GM19043 (cell line): ENCODE measurements around the gene ADAMTS14.

Source experiments
- ATAC-seq: cut with Tn5 transposase; IDR thresholded peaks from one replicate; pipeline ENCODE4 v1.9.1; 2021; ENCODE audit warnings: low read depth; ENCODE audit not compliant: unreplicated experiment

The ADAMTS14 gene

GRCh38 chr10:70715853-70716795 is 43.8 kb downstream of the ADAMTS14 start:
- ATAC-seq = no peak

GRCh38 chr10:70722820-70723424 is 50.6 kb downstream of the ADAMTS14 start:
- ATAC-seq = no peak

- ATAC-seq = no peak
Observed at GRCh38 chr10:70723771-70724170, 51.5 kb downstream of the ADAMTS14 start.

- no peak for ATAC-seq
Observed at GRCh38 chr10:70726909-70727495, 54.7 kb downstream of the ADAMTS14 start.

GRCh38 chr10:70728328-70728727 is 56.0 kb downstream of the ADAMTS14 start:
- no peak for ATAC-seq

- no peak for ATAC-seq
Observed at GRCh38 chr10:70729763-70730357, 57.6 kb downstream of the ADAMTS14 start.

GRCh38 chr10:70730955-70731354 is 58.6 kb downstream of the ADAMTS14 start:
- no peak for ATAC-seq

- ATAC-seq = no peak
Observed at GRCh38 chr10:70732569-70732968, 60.3 kb downstream of the ADAMTS14 start.

- no peak for ATAC-seq
Observed at GRCh38 chr10:70733051-70733450, 60.7 kb downstream of the ADAMTS14 start.

- ATAC-seq = no peak
Observed at GRCh38 chr10:70735161-70735560, 62.9 kb downstream of the ADAMTS14 start.

GRCh38 chr10:70736525-70736924 is 64.2 kb downstream of the ADAMTS14 start:
- ATAC-seq = no peak

- ATAC-seq = no peak
Observed at GRCh38 chr10:70737250-70737649, 64.9 kb downstream of the ADAMTS14 start.

GRCh38 chr10:70738006-70738760 is 65.9 kb downstream of the ADAMTS14 start:
- no peak for ATAC-seq

GRCh38 chr10:70738761-70739121 is 66.4 kb downstream of the ADAMTS14 start:
- no peak for ATAC-seq

- ATAC-seq = no peak
Observed at GRCh38 chr10:70740406-70741288, 68.3 kb downstream of the ADAMTS14 start.

GRCh38 chr10:70742537-70743429 is 70.5 kb downstream of the ADAMTS14 start:
- ATAC-seq = no peak

GRCh38 chr10:70743430-70743788 is 71.1 kb downstream of the ADAMTS14 start:
- no peak for ATAC-seq

GRCh38 chr10:70743879-70744278 is 71.6 kb downstream of the ADAMTS14 start:
- ATAC-seq = no peak
